HG02623 (cell line): ENCODE measurements around the gene CIT.
"Not testable (repeated sequence)": the region's sequence is repeated elsewhere in the genome, so short reads cannot be mapped to it uniquely, and the experiment has no call there.

ENCODE experiments used
- ATAC-seq: cut with Tn5 transposase; IDR thresholded peaks from one replicate; pipeline ENCODE4 v1.9.1; 2021; ENCODE audit warnings: moderate library complexity; ENCODE audit not compliant: unreplicated experiment

Gene CIT

GRCh38 chr12:119876761-119877638 is at the start of gene CIT:
CIT (minus strand) TSS chr12:119877320; CDS start chr12:119876168, 1,152 bp downstream.
- ATAC-seq = peak; percentile 98

GRCh38 chr12:119925269-119925668 is 48.1 kb upstream of the CIT start:
- no peak for ATAC-seq

GRCh38 chr12:119920064-119920463 is 42.9 kb upstream of the CIT start:
- no peak for ATAC-seq

- ATAC-seq = no peak
Observed at GRCh38 chr12:119915894-119916510, 38.9 kb upstream of the CIT start.

GRCh38 chr12:119914666-119915065 is 37.5 kb upstream of the CIT start:
- ATAC-seq = no peak

GRCh38 chr12:119913536-119914330 is 36.6 kb upstream of the CIT start:
- no peak for ATAC-seq

GRCh38 chr12:119911182-119911581 is 34.1 kb upstream of the CIT start:
- no peak for ATAC-seq

- no peak for ATAC-seq
Observed at GRCh38 chr12:119910586-119910985, 33.5 kb upstream of the CIT start.

- peak; percentile 66 for ATAC-seq
Observed at GRCh38 chr12:119902084-119902509, 25.0 kb upstream of the CIT start.

GRCh38 chr12:119901670-119902069 is 24.6 kb upstream of the CIT start:
- no peak for ATAC-seq

GRCh38 chr12:119894916-119895315 is 17.8 kb upstream of the CIT start:
- ATAC-seq = no peak

GRCh38 chr12:119892611-119893010 is 15.5 kb upstream of the CIT start:
- not testable (repeated sequence) for ATAC-seq

GRCh38 chr12:119885549-119885948 is 8.4 kb upstream of the CIT start:
- ATAC-seq = no peak

- not testable (repeated sequence) for ATAC-seq
Observed at GRCh38 chr12:119883791-119884190, 6.7 kb upstream of the CIT start.

- no peak for ATAC-seq
Observed at GRCh38 chr12:119883237-119883636, 6.1 kb upstream of the CIT start.

GRCh38 chr12:119877639-119877948 is 474 bp upstream of the CIT start:
- peak; percentile 25 for ATAC-seq

- no peak for ATAC-seq
Observed at GRCh38 chr12:119870457-119870856, 6.7 kb downstream of the CIT start.

- ATAC-seq = no peak
Observed at GRCh38 chr12:119869720-119870119, 7.4 kb downstream of the CIT start.

GRCh38 chr12:119868992-119869391 is 8.1 kb downstream of the CIT start:
- ATAC-seq = no peak

GRCh38 chr12:119864591-119864990 is 12.5 kb downstream of the CIT start:
- ATAC-seq = no peak

GRCh38 chr12:119859241-119859640 is 17.9 kb downstream of the CIT start:
- ATAC-seq = no peak
